ENCODE measurements around the gene FAM163A.
"Not testable (repeated sequence)": the region's sequence is repeated elsewhere in the genome, so short reads cannot be mapped to it uniquely, and the experiment has no call there.

Gene FAM163A

GRCh38 chr1:179794669-179795068 is 51.6 kb downstream of the FAM163A start:
- DNase-seq: no peak

DNA sequence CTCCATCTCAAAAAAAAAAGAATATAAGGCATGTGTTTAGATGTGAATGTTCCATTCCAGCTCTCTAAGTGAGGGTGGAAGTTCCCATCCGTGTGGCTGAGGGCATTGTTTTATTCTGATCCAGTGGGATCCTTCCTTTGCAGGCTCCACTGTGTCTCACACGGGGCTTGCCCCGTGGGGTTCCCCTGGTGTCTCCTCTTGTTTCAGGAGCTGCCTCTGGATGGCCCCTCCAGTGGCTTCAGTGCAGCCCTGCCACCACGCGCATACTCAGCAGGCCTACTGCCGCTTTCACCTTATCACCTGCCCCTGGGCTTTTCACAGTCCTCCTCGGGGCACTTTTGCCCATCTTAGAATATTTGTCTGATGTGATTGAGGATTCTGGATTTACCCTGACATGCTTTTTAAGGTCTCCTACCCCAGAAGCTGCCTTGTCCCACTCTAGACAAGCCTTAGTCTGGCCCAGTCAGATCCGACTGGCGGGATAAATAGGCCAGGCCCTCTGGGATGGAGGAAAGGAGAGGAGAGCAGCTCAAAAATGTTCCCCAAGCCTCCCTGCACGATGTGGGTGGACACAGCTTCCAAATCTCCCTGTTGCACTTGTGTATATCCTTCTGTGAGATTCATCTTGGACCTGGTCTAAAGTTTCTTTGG is 55.2 kb downstream of the FAM163A start:
- no peak for DNase-seq

DNA sequence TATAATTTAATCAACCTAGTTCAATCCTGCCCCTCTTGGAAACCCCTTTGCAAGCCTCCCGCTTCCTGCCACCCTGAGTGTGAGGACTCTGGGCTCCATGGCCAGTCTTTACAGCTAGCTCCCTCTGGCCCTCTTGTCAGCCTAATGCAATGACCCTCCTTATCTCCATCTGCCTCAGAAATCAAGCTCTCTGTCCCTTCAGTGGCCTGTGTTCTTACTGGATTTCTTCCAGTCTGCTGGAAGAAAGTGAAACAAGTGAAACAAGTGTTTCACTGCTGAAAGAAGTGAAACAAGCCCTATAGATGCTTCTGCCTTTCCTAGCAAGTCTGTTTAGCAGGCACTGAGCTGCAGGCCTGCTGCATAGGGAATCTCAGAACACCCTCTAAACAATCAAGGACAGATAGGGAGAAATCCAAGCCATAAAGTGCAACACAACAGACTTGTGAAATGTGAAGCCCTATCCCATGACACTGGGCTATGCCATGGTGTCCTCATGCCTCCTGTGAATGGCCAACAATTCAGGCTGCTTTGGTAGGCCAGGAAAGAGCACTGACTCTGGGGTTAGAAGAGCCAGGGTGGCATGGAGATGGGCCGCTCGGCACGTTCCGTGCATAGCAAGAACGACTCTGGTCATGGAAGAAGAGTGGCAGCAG is 55.9 kb downstream of the FAM163A start:
- no peak for DNase-seq

DNA sequence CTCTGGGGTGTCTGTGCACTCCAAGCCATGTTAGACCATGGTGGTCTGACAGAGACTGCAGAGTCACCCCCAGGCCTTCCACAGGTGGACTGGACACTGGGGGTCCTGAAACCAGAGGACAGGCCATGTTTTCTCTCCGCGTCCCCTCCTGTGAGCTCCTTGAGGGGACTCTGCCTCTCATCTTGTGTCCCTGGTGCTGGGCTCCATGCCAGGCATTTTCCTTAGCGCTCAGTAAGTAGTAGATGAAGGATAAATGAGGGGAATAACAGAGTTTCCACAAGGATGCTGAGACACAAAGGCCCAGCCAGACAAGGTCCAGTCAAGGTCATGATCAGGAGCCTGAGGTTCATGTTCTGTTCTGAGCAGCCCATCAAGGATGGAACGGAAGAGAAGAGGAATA is 57.4 kb downstream of the FAM163A start:
- no peak for DNase-seq

GRCh38 chr1:179803104-179803503 is 60.0 kb downstream of the FAM163A start:
- no peak for DNase-seq

DNA sequence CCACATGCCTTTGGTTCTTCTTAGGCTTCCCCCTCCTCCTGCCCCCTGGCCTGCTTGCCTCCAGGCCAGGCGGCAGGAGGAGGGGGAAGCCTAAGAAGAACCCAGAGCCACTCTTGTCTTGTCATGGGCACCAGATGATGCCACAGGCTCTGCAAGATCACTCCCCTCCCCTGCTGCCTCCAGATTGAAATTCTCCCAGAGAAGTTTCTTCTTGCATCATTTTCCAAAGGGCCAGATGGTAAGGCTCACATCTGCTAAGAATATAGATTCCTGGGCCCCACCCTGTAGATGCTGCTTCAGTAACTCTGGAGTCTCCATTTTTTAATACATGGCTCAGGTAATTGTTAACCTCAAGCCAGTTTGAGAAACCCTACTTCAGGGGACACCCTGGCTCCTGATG is 60.8 kb downstream of the FAM163A start:
- no peak for DNase-seq

DNA sequence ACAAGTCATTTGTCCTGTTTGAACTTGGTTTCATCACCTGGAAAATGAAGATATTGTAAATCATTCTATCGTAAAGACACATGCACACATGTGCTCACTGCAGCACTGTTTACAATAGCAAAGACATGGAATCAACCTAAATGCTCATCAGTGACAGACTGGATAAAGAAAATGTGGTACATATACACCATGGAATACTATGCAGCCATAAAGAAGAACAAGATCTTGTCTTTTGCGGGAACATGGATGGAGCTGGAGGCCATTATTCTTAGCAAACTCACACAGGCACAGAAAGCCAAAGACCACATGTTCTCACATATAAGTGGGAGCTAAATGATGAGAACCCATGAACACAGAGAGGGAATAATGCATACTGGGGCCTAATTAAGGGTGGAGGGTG is 61.3 kb downstream of the FAM163A start:
- not testable (repeated sequence) for DNase-seq

DNA sequence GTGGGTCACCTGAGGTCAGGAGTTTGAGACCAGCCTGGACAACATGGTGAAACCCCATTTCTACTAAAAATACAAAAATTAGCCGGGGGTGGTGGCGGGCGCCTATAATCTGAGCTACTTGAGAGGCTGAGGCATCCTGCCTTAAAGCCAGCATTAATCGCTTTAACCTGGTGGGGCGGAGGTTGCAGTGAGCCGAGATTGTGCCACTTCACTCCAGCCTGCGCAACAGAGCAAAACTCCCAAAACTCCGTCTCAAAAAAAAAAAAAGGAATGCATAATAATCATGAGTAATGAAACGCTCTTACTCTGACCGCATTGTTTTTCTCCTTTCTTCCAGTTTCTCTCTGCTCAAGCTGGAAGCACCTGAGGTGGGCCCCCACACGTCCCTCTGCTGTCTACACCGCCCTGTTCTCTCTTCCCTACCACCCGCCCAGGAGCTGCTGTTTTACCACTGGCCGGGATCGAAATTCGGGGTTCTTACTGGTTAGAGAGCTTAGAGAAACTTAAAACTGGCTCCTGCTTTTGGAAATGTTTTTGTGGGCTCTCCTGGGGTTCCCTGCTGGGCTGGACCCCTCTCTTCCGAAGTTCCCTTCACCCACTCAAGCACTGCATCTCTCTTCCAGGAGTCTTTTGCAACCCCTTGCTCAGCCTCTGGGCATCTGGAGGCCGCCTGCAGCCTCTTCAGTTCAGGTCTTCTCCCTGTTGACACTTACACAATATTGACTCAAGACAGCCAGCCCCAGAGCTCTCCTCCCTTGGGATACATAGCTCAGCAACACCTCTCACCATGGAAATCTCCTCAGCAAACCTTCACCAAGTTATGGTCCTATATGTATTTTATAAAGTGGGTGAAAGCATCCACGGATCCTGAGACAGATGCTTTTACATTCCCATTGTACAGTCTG is 62.5 kb downstream of the FAM163A start:
- DNase-seq: no peak

DNA sequence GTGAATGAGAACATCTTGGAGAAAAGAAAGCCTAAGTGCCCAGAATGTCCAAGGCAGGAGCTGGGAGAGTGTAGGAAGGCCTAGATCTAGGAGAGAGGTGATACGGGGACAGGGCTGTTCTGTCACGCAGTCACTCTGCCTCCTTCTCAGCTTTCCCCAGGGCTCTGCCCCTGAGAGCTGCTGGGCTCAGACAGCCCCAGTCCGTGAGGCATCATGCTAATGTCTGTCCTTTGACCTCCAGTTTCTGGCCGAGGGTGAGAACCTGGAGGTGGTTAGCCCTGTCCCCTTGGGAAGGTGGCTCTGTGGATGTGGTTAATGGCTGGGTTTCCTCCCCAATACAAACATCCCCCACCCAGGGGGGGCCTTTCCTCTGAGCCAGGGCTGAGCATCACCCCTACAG is 63.2 kb downstream of the FAM163A start:
- DNase-seq: no peak

GRCh38 chr1:179807291-179807690 is 64.2 kb downstream of the FAM163A start:
- no peak for DNase-seq

DNA sequence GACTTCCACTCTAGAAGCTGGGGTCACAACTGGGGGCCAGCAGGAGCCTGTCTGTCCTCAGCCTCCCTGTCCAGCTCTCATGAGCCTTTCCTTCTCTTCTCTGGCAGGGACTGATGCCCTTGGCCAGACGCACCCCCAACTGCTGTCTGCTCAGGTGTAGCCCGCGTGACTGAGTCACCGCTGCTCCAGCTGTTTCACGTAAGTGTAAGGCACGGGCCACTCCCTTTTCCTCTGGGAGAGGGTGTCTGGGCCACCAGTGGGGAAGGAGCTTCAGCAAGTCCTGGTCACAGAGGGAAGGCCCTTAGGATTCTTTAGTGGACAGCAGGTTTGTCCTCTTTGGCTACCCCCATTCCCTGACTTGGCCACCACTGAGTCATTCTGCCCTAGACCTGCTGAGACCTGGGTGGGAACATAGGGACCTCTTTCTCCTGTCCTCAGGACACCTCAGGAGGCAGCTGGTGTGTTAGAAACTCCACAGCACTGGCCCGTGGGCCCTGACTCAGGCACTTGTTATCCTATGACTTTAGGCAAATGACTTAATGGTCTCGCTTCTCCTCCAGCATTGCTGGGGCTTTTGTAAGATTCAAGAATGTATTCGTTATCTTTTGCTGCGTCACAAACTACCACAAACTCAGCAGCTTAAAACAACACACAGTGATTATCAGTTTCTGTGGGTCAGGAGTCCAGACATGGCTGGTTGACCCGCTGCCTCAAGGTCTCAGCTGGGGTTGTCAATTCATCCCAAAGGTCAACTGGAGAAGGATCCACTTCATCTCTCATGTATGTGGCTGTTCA is 64.8 kb downstream of the FAM163A start:
- no peak for DNase-seq

DNA sequence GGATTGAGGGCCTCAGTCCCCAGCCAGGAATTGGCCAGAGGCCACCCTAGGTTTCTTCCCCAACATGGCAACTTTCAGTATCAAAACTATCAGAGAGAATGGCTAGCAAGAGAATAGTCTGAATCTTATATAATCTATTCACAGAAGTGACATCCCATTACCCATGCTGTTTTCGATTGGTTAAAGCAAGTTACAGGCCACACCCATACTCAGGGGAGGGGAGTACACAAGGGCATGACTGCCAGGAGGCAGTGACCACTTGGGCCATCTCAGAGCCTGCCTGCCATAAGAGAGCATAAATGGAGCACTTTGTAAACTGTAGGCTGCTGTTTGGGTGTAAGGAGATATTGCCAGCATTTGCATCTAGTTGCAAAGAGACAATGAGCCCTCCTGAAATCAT is 65.4 kb downstream of the FAM163A start:
- DNase-seq: no peak

- peak; percentile 62 for DNase-seq
Measured at GRCh38 chr1:179809506-179810366, 66.6 kb downstream of the FAM163A start.

DNA sequence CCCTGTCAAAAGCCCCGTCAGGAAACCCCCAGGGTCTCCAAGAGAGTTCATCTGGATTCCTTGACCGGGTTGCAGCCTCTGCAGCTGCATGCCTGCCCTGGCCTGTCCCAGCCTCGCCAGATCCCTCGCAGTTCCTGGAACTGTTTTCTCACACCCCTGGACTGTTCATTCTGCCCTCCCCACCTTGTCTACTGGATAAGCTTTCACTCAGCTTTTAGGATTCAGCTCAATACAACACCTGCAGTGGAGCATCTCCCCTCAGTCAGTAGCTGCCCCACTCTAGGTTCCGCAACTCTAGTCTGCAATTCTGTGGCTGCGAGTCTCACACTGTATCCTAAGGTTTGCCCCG is 67.2 kb downstream of the FAM163A start:
- DNase-seq: no peak

GRCh38 chr1:179812501-179813292 is 69.6 kb downstream of the FAM163A start:
- DNase-seq: no peak

DNA sequence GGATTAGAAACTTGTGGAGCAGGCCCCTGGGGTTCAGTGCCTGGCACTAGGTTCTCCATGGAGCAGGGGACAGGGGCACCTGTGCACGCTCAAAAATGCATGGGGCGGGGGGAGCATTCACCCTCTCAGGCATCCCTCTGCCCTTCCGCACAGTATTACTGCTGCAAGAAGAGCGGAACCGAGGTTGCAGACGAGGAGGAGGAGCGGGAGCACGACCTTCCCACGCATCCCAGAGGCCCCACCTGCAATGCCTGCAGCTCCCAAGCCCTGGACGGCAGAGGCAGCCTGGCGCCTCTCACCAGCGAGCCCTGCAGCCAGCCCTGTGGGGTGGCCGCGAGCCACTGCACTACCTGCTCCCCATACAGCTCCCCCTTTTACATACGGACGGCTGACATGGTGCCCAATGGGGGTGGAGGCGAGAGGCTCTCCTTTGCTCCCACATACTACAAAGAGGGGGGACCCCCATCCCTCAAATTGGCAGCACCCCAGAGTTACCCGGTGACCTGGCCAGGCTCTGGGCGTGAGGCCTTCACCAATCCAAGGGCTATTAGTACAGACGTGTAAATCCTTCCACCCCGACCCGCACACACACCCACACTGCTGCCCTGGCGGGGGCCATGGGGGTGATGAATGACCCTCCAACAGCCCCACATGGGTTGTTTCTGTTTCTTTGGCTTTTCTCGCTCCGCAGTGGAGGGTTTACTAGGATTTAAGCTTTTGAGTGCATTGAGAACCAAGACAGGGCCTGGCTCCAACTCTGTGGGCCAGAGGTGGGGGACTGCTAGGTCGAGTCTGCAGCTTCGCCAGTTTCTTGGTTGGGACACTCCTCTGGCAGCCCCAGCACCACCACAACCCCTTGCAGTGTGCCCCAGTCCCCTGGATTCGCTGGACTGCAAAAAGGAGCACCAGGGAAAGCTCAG is 70.8 kb downstream of the FAM163A start:
- no peak for DNase-seq

DNA sequence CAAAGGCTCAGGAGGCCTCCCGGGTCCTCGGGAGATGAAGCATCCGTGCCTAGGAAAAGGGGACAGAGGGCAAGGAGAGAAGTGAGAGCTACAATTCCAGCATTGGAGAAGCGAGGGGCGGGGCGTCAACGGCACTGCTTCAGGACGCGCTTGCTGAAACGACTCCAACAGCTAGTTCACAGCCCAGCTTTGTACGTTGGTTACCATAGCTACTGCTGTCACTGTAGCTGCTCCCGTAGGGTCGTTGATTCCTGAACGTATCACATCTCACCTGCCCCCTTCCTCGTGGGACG is 71.4 kb downstream of the FAM163A start:
- no peak for DNase-seq

- no peak for DNase-seq
Measured at GRCh38 chr1:179815641-179816040, 72.5 kb downstream of the FAM163A start.

DNA sequence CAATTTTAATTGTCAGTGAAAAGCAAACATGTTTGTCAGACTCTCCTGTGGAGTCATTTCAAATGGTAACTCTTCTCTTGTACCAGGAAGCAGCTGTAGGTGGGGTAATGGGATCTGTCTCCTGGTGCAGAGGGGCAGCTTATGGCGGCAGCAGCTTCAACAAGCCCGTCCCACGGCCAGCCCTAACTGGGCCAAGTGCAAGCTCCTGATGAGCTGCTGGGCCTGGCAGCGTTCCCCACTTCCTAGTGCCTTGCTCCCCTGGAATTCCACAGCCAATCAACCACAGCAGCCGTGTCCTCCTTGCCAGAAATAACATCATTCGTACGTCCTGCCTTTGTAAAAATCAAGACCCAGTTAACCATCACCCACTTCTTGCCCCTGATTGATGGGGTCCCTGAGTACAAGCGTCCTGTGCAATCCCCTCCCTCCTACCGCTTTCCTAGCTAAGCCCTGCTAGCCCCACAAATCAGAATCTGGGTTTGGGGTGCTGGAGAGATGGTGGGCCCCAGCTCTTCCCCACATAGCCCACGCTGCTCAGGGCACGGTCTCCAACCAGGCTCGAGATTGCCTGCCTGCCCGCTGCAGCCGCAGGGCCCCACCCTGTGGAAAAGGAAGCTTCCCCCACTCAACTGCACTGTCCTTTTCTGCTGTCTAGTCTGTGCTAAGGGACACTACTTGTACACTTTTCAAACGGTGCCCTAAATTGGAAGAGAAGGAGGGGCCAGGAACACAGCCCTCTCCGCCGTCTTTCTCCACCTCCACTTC is 73.3 kb downstream of the FAM163A start:
- peak; percentile 18 for DNase-seq

DNA sequence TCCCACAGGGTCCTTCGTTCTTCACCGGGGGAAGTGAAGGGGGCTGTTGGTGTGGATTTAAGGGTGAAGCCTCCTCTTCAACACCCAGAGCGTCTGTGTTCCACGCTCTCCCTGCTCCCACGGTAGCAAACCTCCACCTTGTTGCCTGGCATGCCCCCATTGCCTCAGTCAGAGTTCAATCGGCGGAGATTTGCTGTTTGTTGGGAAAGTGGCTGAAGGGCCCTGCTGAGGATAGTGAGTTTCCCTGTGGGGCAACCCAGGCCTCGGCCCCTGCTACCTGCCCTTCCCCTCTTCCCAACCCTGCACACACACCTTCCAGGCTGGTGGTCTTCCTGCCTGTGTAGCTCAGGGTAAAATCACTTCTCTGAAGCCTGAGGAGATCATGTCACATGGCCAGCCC is 74.0 kb downstream of the FAM163A start:
- DNase-seq: no peak
